ENCODE measurements around the gene SLX4IP.

DNA sequence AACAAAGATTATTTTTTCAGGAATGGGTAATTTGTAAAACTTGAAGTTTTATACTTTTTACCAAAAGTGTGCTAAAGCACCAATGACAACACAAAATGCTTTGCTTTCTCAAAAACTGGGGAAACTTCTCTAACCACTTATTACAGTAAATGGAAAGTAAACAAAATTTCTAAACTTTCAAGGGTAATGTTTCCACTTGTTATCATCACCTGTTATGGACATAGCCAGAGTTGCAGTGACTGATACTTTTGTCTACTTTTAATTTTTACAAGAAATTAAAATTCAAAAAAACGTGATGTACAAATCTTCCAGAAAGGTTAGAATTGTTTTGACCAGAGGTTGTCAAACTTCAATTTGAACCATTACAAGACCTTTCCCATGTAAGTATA lies 138.8 kb downstream of the SLX4IP start:
- TF ChIP-seq, protein P1, sequence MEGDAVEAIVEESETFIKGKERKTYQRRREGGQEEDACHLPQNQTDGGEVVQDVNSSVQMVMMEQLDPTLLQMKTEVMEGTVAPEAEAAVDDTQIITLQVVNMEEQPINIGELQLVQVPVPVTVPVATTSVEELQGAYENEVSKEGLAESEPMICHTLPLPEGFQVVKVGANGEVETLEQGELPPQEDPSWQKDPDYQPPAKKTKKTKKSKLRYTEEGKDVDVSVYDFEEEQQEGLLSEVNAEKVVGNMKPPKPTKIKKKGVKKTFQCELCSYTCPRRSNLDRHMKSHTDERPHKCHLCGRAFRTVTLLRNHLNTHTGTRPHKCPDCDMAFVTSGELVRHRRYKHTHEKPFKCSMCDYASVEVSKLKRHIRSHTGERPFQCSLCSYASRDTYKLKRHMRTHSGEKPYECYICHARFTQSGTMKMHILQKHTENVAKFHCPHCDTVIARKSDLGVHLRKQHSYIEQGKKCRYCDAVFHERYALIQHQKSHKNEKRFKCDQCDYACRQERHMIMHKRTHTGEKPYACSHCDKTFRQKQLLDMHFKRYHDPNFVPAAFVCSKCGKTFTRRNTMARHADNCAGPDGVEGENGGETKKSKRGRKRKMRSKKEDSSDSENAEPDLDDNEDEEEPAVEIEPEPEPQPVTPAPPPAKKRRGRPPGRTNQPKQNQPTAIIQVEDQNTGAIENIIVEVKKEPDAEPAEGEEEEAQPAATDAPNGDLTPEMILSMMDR (IDR thresholded peaks at IDR 0.05; ENCODE audit: insufficient read depth, low read depth, low read length), result no peak
- TF ChIP-seq EZH2 (IDR thresholded peaks at IDR 0.05; ENCODE audit: insufficient read depth, low read length), result no peak

All from astrocyte (in vitro differentiated cells and primary cell).